ENCODE results near the gene LMAN1L.

DNA sequence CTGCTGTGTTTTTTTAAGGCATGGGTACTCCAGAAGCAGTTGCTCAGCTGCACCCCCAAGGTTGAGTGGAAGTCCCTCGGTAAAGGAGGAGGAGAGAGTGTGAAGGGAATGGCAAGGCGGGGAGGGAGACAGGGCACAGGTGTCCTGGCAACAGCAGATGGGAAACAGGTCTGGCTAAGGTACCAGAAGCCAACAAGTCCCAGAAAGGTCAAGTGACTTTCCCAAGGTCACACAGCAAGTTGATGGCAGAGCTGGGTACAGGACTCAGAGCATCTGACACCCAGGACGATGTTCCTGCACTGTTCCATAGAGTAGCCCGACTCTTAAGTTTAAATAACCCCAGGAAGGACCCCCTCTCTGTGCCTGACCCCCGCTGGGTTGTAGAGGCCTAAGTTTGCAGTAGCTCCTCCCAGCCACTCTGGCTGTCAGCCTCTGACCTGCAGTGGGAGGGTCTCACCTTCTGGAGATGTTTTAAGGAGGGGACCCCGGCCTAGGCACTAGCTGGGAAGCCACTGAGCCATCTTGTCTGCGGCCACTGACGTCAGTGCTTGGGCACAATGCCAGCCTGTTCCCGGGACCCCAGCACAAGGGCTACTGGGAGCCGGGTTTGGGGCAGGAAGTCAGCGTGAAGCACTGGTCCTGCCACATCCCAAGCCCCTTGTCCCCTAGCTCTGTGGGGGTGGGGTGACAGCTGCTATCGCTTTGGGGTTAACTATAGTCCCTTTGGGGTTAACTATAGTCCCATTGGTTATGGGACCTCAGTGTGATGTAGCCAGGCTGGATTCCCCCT is 20.2 kb upstream of the LMAN1L start:
- TF ChIP-seq NR1H2 (CRISPR knock-in tag; IDR thresholded peaks at IDR 0.05) (no peak), TEAD4 (CRISPR knock-in tag; IDR thresholded peaks at IDR 0.05) (no peak), NR2C2 (CRISPR knock-in tag; IDR thresholded peaks at IDR 0.05) (no peak), ZNF263 (CRISPR knock-in tag; IDR thresholded peaks at IDR 0.05; ENCODE audit: low read depth) (no peak), KAT7 (CRISPR knock-in tag; IDR thresholded peaks at IDR 0.05; ENCODE audit: borderline replicate concordance) (no peak), CREM (CRISPR knock-in tag; IDR thresholded peaks at IDR 0.05) (no peak), SMAD3 (CRISPR knock-in tag; IDR thresholded peaks at IDR 0.05; ENCODE audit: borderline replicate concordance) (no peak)
- TF ChIP-seq, protein P1, sequence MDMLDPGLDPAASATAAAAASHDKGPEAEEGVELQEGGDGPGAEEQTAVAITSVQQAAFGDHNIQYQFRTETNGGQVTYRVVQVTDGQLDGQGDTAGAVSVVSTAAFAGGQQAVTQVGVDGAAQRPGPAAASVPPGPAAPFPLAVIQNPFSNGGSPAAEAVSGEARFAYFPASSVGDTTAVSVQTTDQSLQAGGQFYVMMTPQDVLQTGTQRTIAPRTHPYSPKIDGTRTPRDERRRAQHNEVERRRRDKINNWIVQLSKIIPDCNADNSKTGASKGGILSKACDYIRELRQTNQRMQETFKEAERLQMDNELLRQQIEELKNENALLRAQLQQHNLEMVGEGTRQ (CRISPR knock-in tag; IDR thresholded peaks at IDR 0.05) = no peak
- TF ChIP-seq, protein P2, sequence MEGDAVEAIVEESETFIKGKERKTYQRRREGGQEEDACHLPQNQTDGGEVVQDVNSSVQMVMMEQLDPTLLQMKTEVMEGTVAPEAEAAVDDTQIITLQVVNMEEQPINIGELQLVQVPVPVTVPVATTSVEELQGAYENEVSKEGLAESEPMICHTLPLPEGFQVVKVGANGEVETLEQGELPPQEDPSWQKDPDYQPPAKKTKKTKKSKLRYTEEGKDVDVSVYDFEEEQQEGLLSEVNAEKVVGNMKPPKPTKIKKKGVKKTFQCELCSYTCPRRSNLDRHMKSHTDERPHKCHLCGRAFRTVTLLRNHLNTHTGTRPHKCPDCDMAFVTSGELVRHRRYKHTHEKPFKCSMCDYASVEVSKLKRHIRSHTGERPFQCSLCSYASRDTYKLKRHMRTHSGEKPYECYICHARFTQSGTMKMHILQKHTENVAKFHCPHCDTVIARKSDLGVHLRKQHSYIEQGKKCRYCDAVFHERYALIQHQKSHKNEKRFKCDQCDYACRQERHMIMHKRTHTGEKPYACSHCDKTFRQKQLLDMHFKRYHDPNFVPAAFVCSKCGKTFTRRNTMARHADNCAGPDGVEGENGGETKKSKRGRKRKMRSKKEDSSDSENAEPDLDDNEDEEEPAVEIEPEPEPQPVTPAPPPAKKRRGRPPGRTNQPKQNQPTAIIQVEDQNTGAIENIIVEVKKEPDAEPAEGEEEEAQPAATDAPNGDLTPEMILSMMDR (IDR thresholded peaks at IDR 0.05) = no peak
- TF ChIP-seq, protein P3, sequence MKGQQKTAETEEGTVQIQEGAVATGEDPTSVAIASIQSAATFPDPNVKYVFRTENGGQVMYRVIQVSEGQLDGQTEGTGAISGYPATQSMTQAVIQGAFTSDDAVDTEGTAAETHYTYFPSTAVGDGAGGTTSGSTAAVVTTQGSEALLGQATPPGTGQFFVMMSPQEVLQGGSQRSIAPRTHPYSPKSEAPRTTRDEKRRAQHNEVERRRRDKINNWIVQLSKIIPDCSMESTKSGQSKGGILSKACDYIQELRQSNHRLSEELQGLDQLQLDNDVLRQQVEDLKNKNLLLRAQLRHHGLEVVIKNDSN (CRISPR knock-in tag; IDR thresholded peaks at IDR 0.05) = no peak
- TF ChIP-seq, protein P4, sequence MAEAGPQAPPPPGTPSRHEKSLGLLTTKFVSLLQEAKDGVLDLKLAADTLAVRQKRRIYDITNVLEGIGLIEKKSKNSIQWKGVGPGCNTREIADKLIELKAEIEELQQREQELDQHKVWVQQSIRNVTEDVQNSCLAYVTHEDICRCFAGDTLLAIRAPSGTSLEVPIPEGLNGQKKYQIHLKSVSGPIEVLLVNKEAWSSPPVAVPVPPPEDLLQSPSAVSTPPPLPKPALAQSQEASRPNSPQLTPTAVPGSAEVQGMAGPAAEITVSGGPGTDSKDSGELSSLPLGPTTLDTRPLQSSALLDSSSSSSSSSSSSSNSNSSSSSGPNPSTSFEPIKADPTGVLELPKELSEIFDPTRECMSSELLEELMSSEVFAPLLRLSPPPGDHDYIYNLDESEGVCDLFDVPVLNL (CRISPR knock-in tag; IDR thresholded peaks at IDR 0.05; ENCODE audit: borderline replicate concordance, low read depth) = no peak
- TF ChIP-seq, protein P5, sequence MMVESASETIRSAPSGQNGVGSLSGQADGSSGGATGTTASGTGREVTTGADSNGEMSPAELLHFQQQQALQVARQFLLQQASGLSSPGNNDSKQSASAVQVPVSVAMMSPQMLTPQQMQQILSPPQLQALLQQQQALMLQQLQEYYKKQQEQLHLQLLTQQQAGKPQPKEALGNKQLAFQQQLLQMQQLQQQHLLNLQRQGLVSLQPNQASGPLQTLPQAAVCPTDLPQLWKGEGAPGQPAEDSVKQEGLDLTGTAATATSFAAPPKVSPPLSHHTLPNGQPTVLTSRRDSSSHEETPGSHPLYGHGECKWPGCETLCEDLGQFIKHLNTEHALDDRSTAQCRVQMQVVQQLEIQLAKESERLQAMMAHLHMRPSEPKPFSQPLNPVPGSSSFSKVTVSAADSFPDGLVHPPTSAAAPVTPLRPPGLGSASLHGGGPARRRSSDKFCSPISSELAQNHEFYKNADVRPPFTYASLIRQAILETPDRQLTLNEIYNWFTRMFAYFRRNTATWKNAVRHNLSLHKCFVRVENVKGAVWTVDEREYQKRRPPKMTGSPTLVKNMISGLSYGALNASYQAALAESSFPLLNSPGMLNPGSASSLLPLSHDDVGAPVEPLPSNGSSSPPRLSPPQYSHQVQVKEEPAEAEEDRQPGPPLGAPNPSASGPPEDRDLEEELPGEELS (CRISPR knock-in tag; IDR thresholded peaks at IDR 0.05) = no peak
- TF ChIP-seq, protein P6, sequence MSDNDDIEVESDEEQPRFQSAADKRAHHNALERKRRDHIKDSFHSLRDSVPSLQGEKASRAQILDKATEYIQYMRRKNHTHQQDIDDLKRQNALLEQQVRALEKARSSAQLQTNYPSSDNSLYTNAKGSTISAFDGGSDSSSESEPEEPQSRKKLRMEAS (CRISPR knock-in tag; IDR thresholded peaks at IDR 0.05) = no peak
